ENCODE data around the gene ARHGAP8.

DNA sequence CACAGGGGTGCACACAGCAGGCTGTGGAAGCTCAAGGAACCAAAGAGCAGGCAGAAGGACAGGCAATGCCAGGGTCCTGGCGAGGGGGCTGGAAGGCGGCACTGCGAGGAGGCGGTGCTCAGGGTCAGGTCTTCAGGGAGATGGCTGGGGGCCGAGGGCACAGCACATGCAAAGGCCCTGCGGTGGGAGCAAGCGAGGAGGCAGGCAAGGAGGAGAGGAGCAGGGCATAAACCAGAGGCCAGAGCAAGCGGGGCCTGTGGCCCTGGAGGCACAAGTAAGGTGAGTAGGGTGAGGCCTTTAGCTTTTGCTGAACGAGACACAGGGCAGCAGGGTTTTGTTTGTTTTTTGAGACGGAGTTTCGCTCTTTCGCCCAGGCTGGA is 126.9 kb downstream of the ARHGAP8 start:
- TF ChIP-seq, protein P1, sequence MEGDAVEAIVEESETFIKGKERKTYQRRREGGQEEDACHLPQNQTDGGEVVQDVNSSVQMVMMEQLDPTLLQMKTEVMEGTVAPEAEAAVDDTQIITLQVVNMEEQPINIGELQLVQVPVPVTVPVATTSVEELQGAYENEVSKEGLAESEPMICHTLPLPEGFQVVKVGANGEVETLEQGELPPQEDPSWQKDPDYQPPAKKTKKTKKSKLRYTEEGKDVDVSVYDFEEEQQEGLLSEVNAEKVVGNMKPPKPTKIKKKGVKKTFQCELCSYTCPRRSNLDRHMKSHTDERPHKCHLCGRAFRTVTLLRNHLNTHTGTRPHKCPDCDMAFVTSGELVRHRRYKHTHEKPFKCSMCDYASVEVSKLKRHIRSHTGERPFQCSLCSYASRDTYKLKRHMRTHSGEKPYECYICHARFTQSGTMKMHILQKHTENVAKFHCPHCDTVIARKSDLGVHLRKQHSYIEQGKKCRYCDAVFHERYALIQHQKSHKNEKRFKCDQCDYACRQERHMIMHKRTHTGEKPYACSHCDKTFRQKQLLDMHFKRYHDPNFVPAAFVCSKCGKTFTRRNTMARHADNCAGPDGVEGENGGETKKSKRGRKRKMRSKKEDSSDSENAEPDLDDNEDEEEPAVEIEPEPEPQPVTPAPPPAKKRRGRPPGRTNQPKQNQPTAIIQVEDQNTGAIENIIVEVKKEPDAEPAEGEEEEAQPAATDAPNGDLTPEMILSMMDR (IDR thresholded peaks at IDR 0.05): no peak
- no peak for TF ChIP-seq EZH2 (IDR thresholded peaks at IDR 0.05; ENCODE audit: borderline replicate concordance, insufficient read depth, low read depth, low read length, poor library complexity, severe bottlenecking)

Measured in B cell (primary cell).